ENCODE data around the gene EFCAB6.
A peak's percentile ranks its signal among the peaks of the same experiment; 100 is the strongest.

Gene EFCAB6

DNA sequence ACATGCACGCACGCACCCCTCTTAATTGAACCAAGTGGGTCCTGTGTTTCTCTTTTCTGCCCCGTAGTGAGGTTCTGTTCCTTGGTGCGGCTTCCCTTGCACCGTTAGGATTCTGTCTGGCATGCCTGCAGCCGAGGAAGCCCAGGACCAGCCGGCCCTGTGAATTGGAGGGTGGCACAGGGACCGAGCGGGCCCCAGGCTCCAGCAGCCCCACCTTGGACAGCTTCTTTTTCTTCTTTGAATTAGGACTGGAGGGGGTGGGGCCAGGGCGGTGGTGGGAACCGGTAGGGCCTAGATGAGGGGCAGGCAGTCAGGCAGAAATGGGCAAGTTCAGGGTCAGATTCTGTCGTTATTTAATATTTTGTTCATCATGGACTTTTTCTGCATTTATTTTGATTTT is 305.6 kb downstream of the EFCAB6 start:
- H3K4me3 ChIP-seq (ENCODE audit: low read length in 2 of 2) = peak overlapping the region in 1 of 2 donors; percentile 10
- peak overlapping the region; percentile 50 for H3K14ac ChIP-seq (ENCODE audit: low read length)
- no CpG with 5 or more reads among the region's 12 CpGs for WGBS, 2 donors (ENCODE audit: extremely low coverage in 2 of 2, insufficient read length in 2 of 2, insufficient replicate concordance in 1 of 2)
- H3K36me3 ChIP-seq (replicated peaks in 1 of 2; ENCODE audit: control insufficient read depth in 2 of 2, insufficient read depth in 2 of 2, low read length in 2 of 2) = peaks cover 0 to 4% of the 10 kb centered on the region in 2 donors
- H4K8ac ChIP-seq (ENCODE audit: low read depth, low read length) = no peak overlapping the region
- peak overlapping the region; percentile 17 for H3K4ac ChIP-seq (ENCODE audit: low read length)
- no peak for DNase-seq (ENCODE audit: low spot score)
- H3K27me3 ChIP-seq (ENCODE audit: control insufficient read depth in 3 of 3, insufficient read depth in 3 of 3, low read depth in 1 of 3, low read length in 3 of 3) = no peaks in the 10 kb centered on the region
- H2BK5ac ChIP-seq (ENCODE audit: low read length) = peak overlapping the region; percentile 46
- peaks cover 2% of the 10 kb centered on the region for H3K79me1 ChIP-seq (ENCODE audit: low read depth, low read length)
- H2BK120ac ChIP-seq (ENCODE audit: low read depth, low read length) = no peak overlapping the region
- H3K4me1 ChIP-seq (ENCODE audit: control insufficient read depth in 2 of 2, insufficient read depth in 1 of 2, low read depth in 1 of 2, low read length in 2 of 2) = peaks cover 0 to 10% of the 10 kb centered on the region in 2 donors
- H2AFZ ChIP-seq (ENCODE audit: low read length) = no peak overlapping the region
- H3K9ac ChIP-seq (ENCODE audit: low read depth, low read length, poor library complexity) = no peak overlapping the region
- peaks cover 0 to 5% of the 10 kb centered on the region in 2 donors for H3K9me3 ChIP-seq (replicated peaks in 1 of 2; ENCODE audit: control insufficient read depth in 2 of 2, insufficient read depth in 1 of 2, low read depth in 1 of 2, low read length in 2 of 2)
- no peak overlapping the region for H4K91ac ChIP-seq (ENCODE audit: low read depth, low read length, poor library complexity)
- H3K4me2 ChIP-seq (ENCODE audit: insufficient read depth, low read length, poor library complexity, severe bottlenecking) = no peak overlapping the region
- no peak overlapping the region for H2BK12ac ChIP-seq (ENCODE audit: low read length)
- H3K27ac ChIP-seq (replicated peaks; ENCODE audit: low read length) = peak overlapping the region; percentile 40
- no peak overlapping the region for H2AK5ac ChIP-seq (ENCODE audit: low read depth, low read length)
- H3K23ac ChIP-seq (ENCODE audit: low read depth, low read length, poor library complexity) = no peak overlapping the region
- no peak overlapping the region for H2BK15ac ChIP-seq (ENCODE audit: low read length)
- H3K18ac ChIP-seq (ENCODE audit: low read length) = peak overlapping the region; percentile 77

DNA sequence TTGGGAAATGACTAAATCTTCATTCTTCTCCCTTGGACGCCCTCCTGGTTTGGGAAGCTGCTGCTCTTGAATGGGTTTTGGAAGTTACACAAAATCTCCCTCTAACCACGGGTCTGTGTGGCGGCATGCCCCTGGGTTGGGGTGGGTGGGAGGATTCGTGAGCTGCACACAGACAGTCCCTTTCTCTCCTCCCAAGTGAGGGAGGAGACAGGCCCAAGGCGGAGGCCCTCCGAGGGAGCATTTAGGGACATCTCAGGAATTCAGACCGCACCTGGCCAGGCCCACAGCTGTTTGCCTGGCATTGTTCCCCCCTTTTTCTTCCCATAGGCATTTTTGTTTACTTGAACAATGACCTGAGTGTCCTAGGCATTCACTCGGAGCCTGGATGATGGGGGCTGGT is 306.2 kb downstream of the EFCAB6 start:
- Histone ChIP-seq H3K23ac (ENCODE audit: low read depth, low read length, poor library complexity) (no peak overlapping the region), H3K27ac (replicated peaks; ENCODE audit: low read length) (no peak overlapping the region), H2BK5ac (ENCODE audit: low read length) (no peak overlapping the region), H3K4me2 (ENCODE audit: insufficient read depth, low read length, poor library complexity, severe bottlenecking) (no peak overlapping the region), H3K36me3 (replicated peaks in 1 of 2; ENCODE audit: control insufficient read depth in 2 of 2, insufficient read depth in 2 of 2, low read length in 2 of 2) (peaks cover 0 to 4% of the 10 kb centered on the region in 2 donors), H4K91ac (ENCODE audit: low read depth, low read length, poor library complexity) (no peak overlapping the region), H3K4ac (ENCODE audit: low read length) (no peak overlapping the region), H2BK120ac (ENCODE audit: low read depth, low read length) (no peak overlapping the region), H2AK5ac (ENCODE audit: low read depth, low read length) (no peak overlapping the region), H3K14ac (ENCODE audit: low read length) (peak overlapping the region; percentile 50), H2BK15ac (ENCODE audit: low read length) (no peak overlapping the region), H3K4me1 (ENCODE audit: control insufficient read depth in 2 of 2, insufficient read depth in 1 of 2, low read depth in 1 of 2, low read length in 2 of 2) (peaks cover 0 to 10% of the 10 kb centered on the region in 2 donors), H3K9me3 (replicated peaks in 1 of 2; ENCODE audit: control insufficient read depth in 2 of 2, insufficient read depth in 1 of 2, low read depth in 1 of 2, low read length in 2 of 2) (peaks cover 0 to 5% of the 10 kb centered on the region in 2 donors), H4K8ac (ENCODE audit: low read depth, low read length) (no peak overlapping the region), H3K4me3 (ENCODE audit: low read length in 2 of 2) (no peak overlapping the region), H3K79me1 (ENCODE audit: low read depth, low read length) (peaks cover 2% of the 10 kb centered on the region), H3K9ac (ENCODE audit: low read depth, low read length, poor library complexity) (no peak overlapping the region), H2AFZ (ENCODE audit: low read length) (no peak overlapping the region), H3K27me3 (ENCODE audit: control insufficient read depth in 3 of 3, insufficient read depth in 3 of 3, low read depth in 1 of 3, low read length in 3 of 3) (no peaks in the 10 kb centered on the region), H2BK12ac (ENCODE audit: low read length) (no peak overlapping the region), H3K18ac (ENCODE audit: low read length) (peak overlapping the region; percentile 46)
- DNase-seq (ENCODE audit: low spot score) = no peak
- WGBS, 2 donors (ENCODE audit: extremely low coverage in 2 of 2, insufficient read length in 2 of 2, insufficient replicate concordance in 1 of 2) = no CpG with 5 or more reads among the region's 8 CpGs

DNA sequence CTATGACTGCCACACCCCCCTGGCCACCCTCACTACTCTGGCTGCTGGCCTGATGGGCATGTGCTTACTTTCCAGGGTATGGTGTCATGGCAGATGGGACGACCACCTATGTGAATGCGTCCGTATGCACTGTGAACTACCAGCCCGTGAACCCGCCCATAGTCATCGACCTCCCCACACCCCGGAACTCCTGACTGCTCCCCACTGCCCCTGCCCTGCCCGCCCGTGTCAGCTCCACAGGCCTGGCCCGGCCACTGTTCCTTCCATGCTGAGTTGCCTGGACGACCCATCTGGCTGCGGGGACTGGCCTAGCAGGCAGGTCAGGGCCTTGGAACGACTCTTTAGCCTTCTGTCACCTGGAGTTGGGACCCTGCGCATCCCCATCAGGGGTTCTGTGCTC is 306.7 kb downstream of the EFCAB6 start:
- peaks cover 2% of the 10 kb centered on the region for H3K79me1 ChIP-seq (ENCODE audit: low read depth, low read length)
- H3K18ac ChIP-seq (ENCODE audit: low read length) = peak overlapping the region; percentile 46
- peaks cover 0 to 5% of the 10 kb centered on the region in 2 donors for H3K9me3 ChIP-seq (replicated peaks in 1 of 2; ENCODE audit: control insufficient read depth in 2 of 2, insufficient read depth in 1 of 2, low read depth in 1 of 2, low read length in 2 of 2)
- no peak overlapping the region for H3K23ac ChIP-seq (ENCODE audit: low read depth, low read length, poor library complexity)
- H4K91ac ChIP-seq (ENCODE audit: low read depth, low read length, poor library complexity) = no peak overlapping the region
- H3K27me3 ChIP-seq (ENCODE audit: control insufficient read depth in 3 of 3, insufficient read depth in 3 of 3, low read depth in 1 of 3, low read length in 3 of 3) = no peaks in the 10 kb centered on the region
- no peak overlapping the region for H4K8ac ChIP-seq (ENCODE audit: low read depth, low read length)
- H3K4me2 ChIP-seq (ENCODE audit: insufficient read depth, low read length, poor library complexity, severe bottlenecking) = no peak overlapping the region
- no peak overlapping the region for H2AK5ac ChIP-seq (ENCODE audit: low read depth, low read length)
- DNase-seq (ENCODE audit: low spot score) = no peak
- no peak overlapping the region for H3K4me3 ChIP-seq (ENCODE audit: low read length in 2 of 2)
- no peak overlapping the region for H3K27ac ChIP-seq (replicated peaks; ENCODE audit: low read length)
- no peak overlapping the region for H3K4ac ChIP-seq (ENCODE audit: low read length)
- H2AFZ ChIP-seq (ENCODE audit: low read length) = no peak overlapping the region
- no peak overlapping the region for H2BK120ac ChIP-seq (ENCODE audit: low read depth, low read length)
- no peak overlapping the region for H2BK12ac ChIP-seq (ENCODE audit: low read length)
- H2BK5ac ChIP-seq (ENCODE audit: low read length) = no peak overlapping the region
- no peak overlapping the region for H2BK15ac ChIP-seq (ENCODE audit: low read length)
- H3K36me3 ChIP-seq (replicated peaks in 1 of 2; ENCODE audit: control insufficient read depth in 2 of 2, insufficient read depth in 2 of 2, low read length in 2 of 2) = peaks cover 0 to 4% of the 10 kb centered on the region in 2 donors
- H3K14ac ChIP-seq (ENCODE audit: low read length) = peak overlapping the region; percentile 27
- peaks cover 0 to 10% of the 10 kb centered on the region in 2 donors for H3K4me1 ChIP-seq (ENCODE audit: control insufficient read depth in 2 of 2, insufficient read depth in 1 of 2, low read depth in 1 of 2, low read length in 2 of 2)
- WGBS, 2 donors (ENCODE audit: extremely low coverage in 2 of 2, insufficient read length in 2 of 2, insufficient replicate concordance in 1 of 2) = no CpG with 5 or more reads among the region's 14 CpGs
- no peak overlapping the region for H3K9ac ChIP-seq (ENCODE audit: low read depth, low read length, poor library complexity)

DNA sequence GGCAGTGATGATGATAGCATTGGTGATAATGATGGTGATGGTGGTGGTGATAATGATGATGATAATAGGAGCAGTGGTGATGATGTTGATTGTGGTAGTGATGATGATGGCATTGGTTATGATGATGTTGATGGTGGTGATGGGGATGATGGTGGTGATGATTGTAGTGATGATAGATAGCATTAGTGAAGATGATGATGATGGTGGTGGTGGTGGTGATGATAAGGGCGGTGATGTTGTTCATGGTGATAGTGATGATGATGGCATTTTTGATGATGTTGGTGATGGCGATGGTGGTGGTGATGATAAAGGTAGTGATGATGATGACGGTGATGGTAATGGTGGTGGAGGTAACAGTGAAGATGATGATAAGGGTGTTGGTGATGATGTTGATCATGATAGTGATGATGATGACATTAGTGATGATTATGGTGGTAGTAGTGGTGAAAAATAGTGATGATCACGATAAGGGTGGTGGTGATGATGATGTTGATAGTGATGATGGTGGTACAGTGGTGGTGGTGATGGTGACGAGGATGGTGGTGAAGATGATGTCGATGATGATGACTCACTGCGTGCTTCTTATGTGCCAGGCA is 307.3 kb downstream of the EFCAB6 start:
- no peak overlapping the region for H3K4me2 ChIP-seq (ENCODE audit: insufficient read depth, low read length, poor library complexity, severe bottlenecking)
- no peak overlapping the region for H3K4ac ChIP-seq (ENCODE audit: low read length)
- H3K36me3 ChIP-seq (replicated peaks in 1 of 2; ENCODE audit: control insufficient read depth in 2 of 2, insufficient read depth in 2 of 2, low read length in 2 of 2) = peaks cover 0 to 4% of the 10 kb centered on the region in 2 donors
- H3K9ac ChIP-seq (ENCODE audit: low read depth, low read length, poor library complexity) = no peak overlapping the region
- no peak overlapping the region for H3K23ac ChIP-seq (ENCODE audit: low read depth, low read length, poor library complexity)
- H3K79me1 ChIP-seq (ENCODE audit: low read depth, low read length) = peaks cover 2% of the 10 kb centered on the region
- H3K27me3 ChIP-seq (ENCODE audit: control insufficient read depth in 3 of 3, insufficient read depth in 3 of 3, low read depth in 1 of 3, low read length in 3 of 3) = no peaks in the 10 kb centered on the region
- WGBS, 2 donors (ENCODE audit: extremely low coverage in 2 of 2, insufficient read length in 2 of 2, insufficient replicate concordance in 1 of 2) = 100% methylated on average over 1 to 4 of the region's 7 CpGs
- H3K4me1 ChIP-seq (ENCODE audit: control insufficient read depth in 2 of 2, insufficient read depth in 1 of 2, low read depth in 1 of 2, low read length in 2 of 2) = peaks cover 0 to 10% of the 10 kb centered on the region in 2 donors
- H2BK120ac ChIP-seq (ENCODE audit: low read depth, low read length) = no peak overlapping the region
- no peak overlapping the region for H3K14ac ChIP-seq (ENCODE audit: low read length)
- H3K4me3 ChIP-seq (ENCODE audit: low read length in 2 of 2) = no peak overlapping the region
- peaks cover 0 to 3% of the 10 kb centered on the region in 2 donors for H3K9me3 ChIP-seq (replicated peaks in 1 of 2; ENCODE audit: control insufficient read depth in 2 of 2, insufficient read depth in 1 of 2, low read depth in 1 of 2, low read length in 2 of 2)
- no peak overlapping the region for H3K18ac ChIP-seq (ENCODE audit: low read length)
- H4K91ac ChIP-seq (ENCODE audit: low read depth, low read length, poor library complexity) = no peak overlapping the region
- no peak overlapping the region for H2AK5ac ChIP-seq (ENCODE audit: low read depth, low read length)
- H2AFZ ChIP-seq (ENCODE audit: low read length) = no peak overlapping the region
- H3K27ac ChIP-seq (replicated peaks; ENCODE audit: low read length) = no peak overlapping the region
- H2BK12ac ChIP-seq (ENCODE audit: low read length) = no peak overlapping the region
- H2BK15ac ChIP-seq (ENCODE audit: low read length) = no peak overlapping the region
- H4K8ac ChIP-seq (ENCODE audit: low read depth, low read length) = no peak overlapping the region
- DNase-seq (ENCODE audit: low spot score) = no peak
- no peak overlapping the region for H2BK5ac ChIP-seq (ENCODE audit: low read length)

Measured in neuronal stem cell (in vitro differentiated cells).